SK-N-SH (cell line): ENCODE measurements around the gene MLLT3. TPM values are rescaled to one million over a fixed set of nuclear protein-coding genes. Genes with fewer than 3 reads are reported as not detected.

ENCODE experiments used
- CTCF ChIA-PET: fragments of 300-600, 350-600 bp; formaldehyde crosslinking; extraction: SDS; loops from one replicate; lab custom pipeline; 2021; lab: Yijun Ruan, JAX
- POLR2A ChIA-PET: fragments of 350-600 bp; sonication (Branson Sonifier 250); formaldehyde crosslinking; extraction: SDS; loops from one replicate; lab custom pipeline; 2020; ENCODE audit warnings: antibody characterized with exemption, inconsistent platforms; lab: Yijun Ruan, JAX
- DNase-seq: peaks from one replicate; pipeline ENCODE4 v3.0.0; 2012
- H2AFZ ChIP-seq: fragments of 200-600 bp; sonication (generic); 2 replicates; pipeline ENCODE4 v1.8.1; 2016; ENCODE audit warnings: antibody characterized with exemption, mild to moderate bottlenecking, low read depth
- H3F3A ChIP-seq: fragments of 200-600 bp; sonication (generic); replicated peaks from 2 replicates; pipeline ENCODE3; 2016; ENCODE audit warnings: antibody characterized with exemption, mild to moderate bottlenecking; ENCODE audit not compliant: insufficient read depth
- H3K27ac ChIP-seq, 2 experiments: fragments of 200-500 bp in 1 of 2; fragments of 200-600 bp in 1 of 2; sonication (Bioruptor generic) in 1 of 2; sonication (generic), shearing (Covaris generic) in 1 of 2; 2 replicates each; pipeline versions ENCODE4 v1.5.1 to v1.6.1; 2014 to 2016; ENCODE audit warnings: low read depth in 2 of 2, inconsistent platforms in 1 of 2, low read length in 1 of 2, mild to moderate bottlenecking in 1 of 2, mixed read lengths in 1 of 2
- H3K27me3 ChIP-seq: fragments of 200-600 bp; sonication (generic), shearing (Covaris generic); 2 replicates; pipeline ENCODE4 v1.6.1; 2016; ENCODE audit warnings: mixed run types; ENCODE audit not compliant: insufficient read depth
- H3K36me3 ChIP-seq, 2 experiments: fragments of 200-500 bp in 1 of 2; fragments of 200-600 bp in 1 of 2; sonication (Bioruptor generic) in 1 of 2; sonication (generic) in 1 of 2; replicated peaks in 1 of 2; 2 replicates each; pipeline versions ENCODE3 to v1.5.1; 2014 to 2016; ENCODE audit warnings: low read length in 1 of 2, mild to moderate bottlenecking in 1 of 2; ENCODE audit not compliant: insufficient read depth in 2 of 2, control insufficient read depth in 1 of 2
- H3K4me1 ChIP-seq, 2 experiments: fragments of 200-500 bp in 1 of 2; fragments of 200-600 bp in 1 of 2; sonication (Bioruptor generic) in 1 of 2; sonication (generic), shearing (Covaris generic) in 1 of 2; 2 replicates each; pipeline versions ENCODE4 v1.5.1 to v1.6.1; 2014 to 2016; ENCODE audit warnings: low read depth in 1 of 2, low read length in 1 of 2, mixed run types in 1 of 2; ENCODE audit not compliant: insufficient read depth in 2 of 2, control insufficient read depth in 1 of 2
- H3K4me2 ChIP-seq: fragments of 200-600 bp; sonication (generic), shearing (Covaris generic); 2 replicates; pipeline ENCODE4 v1.6.1; 2017; ENCODE audit warnings: mixed run types
- H3K4me3 ChIP-seq, 2 experiments: fragments of 200-500 bp in 1 of 2; fragments of 200-600 bp in 1 of 2; sonication (Bioruptor generic) in 1 of 2; sonication (generic), shearing (Covaris generic) in 1 of 2; 2 replicates each; pipeline versions ENCODE4 v1.5.1 to v1.8.1; 2014 to 2016; ENCODE audit warnings: low read depth in 2 of 2, inconsistent platforms in 1 of 2, low read length in 1 of 2, mild to moderate bottlenecking in 1 of 2, mixed read lengths in 1 of 2, moderate library complexity in 1 of 2
- H3K79me2 ChIP-seq: fragments of 200-600 bp; sonication (generic); 2 replicates; pipeline ENCODE4 v1.8.1; 2017; ENCODE audit warnings: mild to moderate bottlenecking; ENCODE audit not compliant: insufficient read depth
- H3K9ac ChIP-seq: fragments of 200-600 bp; sonication (generic); 2 replicates; pipeline ENCODE4 v1.6.1; 2017; ENCODE audit warnings: mixed run types
- H3K9me2 ChIP-seq: fragments of 200-600 bp; sonication (generic); 2 replicates; pipeline ENCODE4 v1.6.1; 2017; ENCODE audit warnings: mixed run types
- H3K9me3 ChIP-seq: fragments of 200-600 bp; sonication (generic); 2 replicates; pipeline ENCODE4 v1.6.1; 2017; ENCODE audit warnings: mixed run types, mild to moderate bottlenecking, moderate library complexity
- H4K20me1 ChIP-seq: fragments of 200-600 bp; sonication (generic); 2 replicates; pipeline ENCODE4 v1.6.1; 2017; ENCODE audit warnings: mild to moderate bottlenecking, mixed run types; ENCODE audit not compliant: insufficient read depth
- CTCF ChIP-seq: fragments of 200-600 bp; sonication (generic); IDR thresholded peaks from 2 replicates; pipeline ENCODE4 v1.6.1; 2017; ENCODE audit warnings: antibody characterized with exemption, mild to moderate bottlenecking, moderate library complexity
- ELF1 ChIP-seq: IDR thresholded peaks from 2 replicates; pipeline ENCODE4 v1.4.0; 2012
- EP300 ChIP-seq, 2 experiments: IDR thresholded peaks; 2 replicates each; pipeline versions ENCODE4 v1.4.0 to v1.6.1; 2012; ENCODE audit warnings: borderline replicate concordance in 1 of 2, low read depth in 1 of 2, low read length in 1 of 2
- EZH2phosphoT487 ChIP-seq: fragments of 200-600 bp; sonication (generic); IDR thresholded peaks from 2 replicates; pipeline ENCODE4 v1.6.1; 2017; ENCODE audit warnings: low read depth, mixed run types, mild to moderate bottlenecking, antibody characterized with exemption, moderate library complexity, borderline replicate concordance
- FOXM1 ChIP-seq: IDR thresholded peaks from 2 replicates; pipeline ENCODE4 v1.4.0; 2012; ENCODE audit warnings: low read depth, mild to moderate bottlenecking
- GABPA ChIP-seq: IDR thresholded peaks from 2 replicates; pipeline ENCODE4 v1.4.0; 2012; ENCODE audit warnings: low read depth, mild to moderate bottlenecking
- GATA2 ChIP-seq: sonication (generic); formaldehyde crosslinking; IDR thresholded peaks from 2 replicates; pipeline ENCODE4 v1.5.0; 2020; ENCODE audit warnings: mild to moderate bottlenecking, missing genetic modification reagents
- IRF3 ChIP-seq: fragments of 150-350 bp; IDR thresholded peaks from 2 replicates; pipeline ENCODE4 v1.6.1; 2016; ENCODE audit warnings: mild to moderate bottlenecking, low read depth, low read length
- JUND ChIP-seq: IDR thresholded peaks from 2 replicates; pipeline ENCODE4 v1.4.0; 2012
- NRF1 ChIP-seq: IDR thresholded peaks from 2 replicates; pipeline ENCODE4 v1.6.1; 2012; ENCODE audit warnings: low read depth, mild to moderate bottlenecking, low read length
- RAD21 ChIP-seq: IDR thresholded peaks from 2 replicates; pipeline ENCODE4 v1.6.1; 2012; ENCODE audit warnings: mild to moderate bottlenecking, low read length
- RCOR1 ChIP-seq: fragments of 150-350 bp; IDR thresholded peaks from 2 replicates; pipeline ENCODE4 v1.6.1; 2017; ENCODE audit warnings: antibody characterized with exemption, low read length
- SMC3 ChIP-seq: IDR thresholded peaks from 2 replicates; pipeline ENCODE4 v1.6.1; 2012; ENCODE audit warnings: low read depth, low read length, improper control_type of control experiment
- TCF12 ChIP-seq: IDR thresholded peaks from 2 replicates; pipeline ENCODE4 v1.4.0; 2012
- USF2 ChIP-seq: fragments of 150-350 bp; IDR thresholded peaks from 2 replicates; pipeline ENCODE4 v1.6.1; 2017; ENCODE audit warnings: antibody characterized with exemption, low read length, low read depth, borderline replicate concordance
- WGBS: methylation state at CpG from one replicate; pipeline ENCODE4 v1.1.6; 2017; ENCODE audit warnings: low lambda C conversion rate; 5-methylcytosine and 5-hydroxymethylcytosine counted together
- polyA plus RNA-seq, 3 experiments: library from polyadenylated mRNA; depleted of rRNA; stranded (reverse); fragments of >200 nt; gene quantifications; 2 replicates each; pipeline ENCODE4 v1.2.3, GENCODE V29; 2012

Gene MLLT3
- polyA plus RNA-seq, 1 of the 3 experiments (the other 2 are of a cell fraction), result 3.9 TPM

- no peaks in the 10 kb centered on the region for H3K4me1 ChIP-seq
- no peak overlapping the region for H3K4me2 ChIP-seq
- no peaks in the 10 kb centered on the region for H3K9me3 ChIP-seq
- H3K9ac ChIP-seq, result no peak overlapping the region
- TF ChIP-seq USF2, result no peak
- TF ChIP-seq SMC3, result no peak
- TF ChIP-seq CTCF, result no peak
- no peak for TF ChIP-seq EZH2phosphoT487
- no peak for TF ChIP-seq ELF1
- no peak for TF ChIP-seq FOXM1
- no peak for TF ChIP-seq GATA2 (CRISPR knock-in tag)
- no peak for TF ChIP-seq TCF12
- no peak for TF ChIP-seq RAD21
- no peak for TF ChIP-seq JUND
- no peak for TF ChIP-seq IRF3
- no peak for TF ChIP-seq RCOR1
- TF ChIP-seq EP300 (IDR thresholded peaks at IDR 0.05; ENCODE audit: borderline replicate concordance in 1 of 2, low read depth in 1 of 2, low read length in 1 of 2), result no peak
- no peak for TF ChIP-seq NRF1
- TF ChIP-seq GABPA, result no peak
- H3K27ac ChIP-seq, result no peak overlapping the region
- H3K27me3 ChIP-seq, result no peaks in the 10 kb centered on the region
- 83% methylated on average over 2 of the region's 2 CpGs for WGBS
- no peaks in the 10 kb centered on the region for H3K36me3 ChIP-seq
- no peak overlapping the region for H3K4me3 ChIP-seq
- no peaks in the 10 kb centered on the region for H3K79me2 ChIP-seq
- CTCF ChIA-PET, result no interaction called here
- H2AFZ ChIP-seq, result no peak overlapping the region
- no peaks in the 10 kb centered on the region for H4K20me1 ChIP-seq
- H3F3A ChIP-seq, result no peaks in the 10 kb centered on the region
- no peak for DNase-seq
- no peaks in the 10 kb centered on the region for H3K9me2 ChIP-seq
- POLR2A ChIA-PET, result no interaction called here
Measured at GRCh38 chr9:20580673-20581072, 41.6 kb downstream of the MLLT3 start.
